Measurements from ENCODE around the gene ATF6.

The ATF6 gene

GRCh38 chr1:161782886-161783285, 16.8 kb downstream of the ATF6 start:
- H3K4me3 ChIP-seq (ENCODE audit: low read depth, low read length) = no peak overlapping the region
- TF ChIP-seq POLR2A (IDR thresholded peaks at IDR 0.05; ENCODE audit: extremely low read depth, insufficient read length) (no peak), MAX (IDR thresholded peaks at IDR 0.05; ENCODE audit: low read depth, low read length) (no peak), MYC (IDR thresholded peaks at IDR 0.05; ENCODE audit: low read depth, low read length) (no peak), CTCF (IDR thresholded peaks at IDR 0.05; ENCODE audit: low read depth, low read length) (no peak)
- no peak for DNase-seq (ENCODE audit: low read depth)

DNA sequence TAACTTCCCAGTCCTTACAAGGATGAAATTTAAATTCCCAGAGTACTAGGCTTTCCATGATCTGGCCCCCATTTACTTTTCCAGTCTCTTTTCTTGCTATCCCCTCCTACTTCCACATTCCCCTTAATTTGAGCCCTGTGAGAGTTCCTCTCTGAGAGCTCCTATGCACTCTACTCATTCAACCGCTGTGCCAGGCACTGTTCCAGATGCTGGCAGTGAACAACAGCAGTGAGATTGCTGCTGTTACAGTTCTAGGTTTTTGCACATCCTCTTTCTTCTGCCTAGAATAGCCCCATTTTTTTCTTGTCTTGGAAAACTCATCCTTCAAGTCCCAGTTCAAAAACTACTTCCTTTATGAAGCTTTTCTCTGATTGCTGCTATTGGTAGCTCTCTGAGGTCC, 18.8 kb downstream of the ATF6 start:
- H3K4me3 ChIP-seq (ENCODE audit: low read depth, low read length) = no peak overlapping the region
- DNase-seq (ENCODE audit: low read depth) = no peak
- TF ChIP-seq POLR2A (IDR thresholded peaks at IDR 0.05; ENCODE audit: extremely low read depth, insufficient read length) (no peak), MYC (IDR thresholded peaks at IDR 0.05; ENCODE audit: low read depth, low read length) (no peak), CTCF (IDR thresholded peaks at IDR 0.05; ENCODE audit: low read depth, low read length) (no peak), MAX (IDR thresholded peaks at IDR 0.05; ENCODE audit: low read depth, low read length) (no peak)

DNA sequence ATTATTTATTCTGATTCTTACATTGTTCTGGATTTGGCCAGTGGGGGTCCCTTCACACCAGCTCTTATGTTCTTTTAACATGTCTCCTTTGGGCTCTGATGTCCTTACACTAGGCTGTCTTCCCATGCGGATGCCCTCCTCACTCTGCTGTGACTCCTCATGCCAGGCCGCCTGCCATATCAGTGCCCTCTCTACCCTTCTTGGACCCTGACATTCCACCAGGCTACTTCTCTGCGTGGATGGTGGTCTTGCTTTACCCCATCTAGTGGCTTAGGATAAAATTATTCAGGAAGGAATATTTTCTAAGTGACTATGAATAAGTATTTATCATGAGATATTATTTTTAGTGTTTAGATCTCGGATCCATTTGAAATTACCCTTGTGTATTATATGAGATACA, 21.2 kb downstream of the ATF6 start:
- H3K4me3 ChIP-seq (ENCODE audit: low read depth, low read length) = no peak overlapping the region
- no peak for TF ChIP-seq CTCF (IDR thresholded peaks at IDR 0.05; ENCODE audit: low read depth, low read length)
- TF ChIP-seq POLR2A (IDR thresholded peaks at IDR 0.05; ENCODE audit: extremely low read depth, insufficient read length) = no peak
- TF ChIP-seq MAX (IDR thresholded peaks at IDR 0.05; ENCODE audit: low read depth, low read length) = no peak
- no peak for TF ChIP-seq MYC (IDR thresholded peaks at IDR 0.05; ENCODE audit: low read depth, low read length)
- no peak for DNase-seq (ENCODE audit: low read depth)

- H3K4me3 ChIP-seq (ENCODE audit: low read depth, low read length) = no peak overlapping the region
- no peak for DNase-seq (ENCODE audit: low read depth)
- TF ChIP-seq CTCF (IDR thresholded peaks at IDR 0.05; ENCODE audit: low read depth, low read length) = no peak
- TF ChIP-seq MYC (IDR thresholded peaks at IDR 0.05; ENCODE audit: low read depth, low read length) = no peak
- no peak for TF ChIP-seq POLR2A (IDR thresholded peaks at IDR 0.05; ENCODE audit: extremely low read depth, insufficient read length)
- no peak for TF ChIP-seq MAX (IDR thresholded peaks at IDR 0.05; ENCODE audit: low read depth, low read length)
Observed at GRCh38 chr1:161790587-161791317, 24.6 kb downstream of the ATF6 start.

GRCh38 chr1:161791904-161792655, 26.0 kb downstream of the ATF6 start:
- TF ChIP-seq MYC (IDR thresholded peaks at IDR 0.05; ENCODE audit: low read depth, low read length) (no peak), POLR2A (IDR thresholded peaks at IDR 0.05; ENCODE audit: extremely low read depth, insufficient read length) (no peak), MAX (IDR thresholded peaks at IDR 0.05; ENCODE audit: low read depth, low read length) (no peak), CTCF (IDR thresholded peaks at IDR 0.05; ENCODE audit: low read depth, low read length) (no peak)
- no peak for DNase-seq (ENCODE audit: low read depth)

More at GRCh38 chr1:161791904-161792655, 26.0 kb downstream of the ATF6 start:
- H3K4me3 ChIP-seq (ENCODE audit: low read depth, low read length) = no peak overlapping the region

All from NB4 (cell line).